ENCODE measurements around the gene TESK2. TPM values are rescaled to one million over a fixed set of nuclear protein-coding genes. Genes with fewer than 3 reads are reported as not detected.
A peak's percentile ranks its signal among the peaks of the same experiment; 100 is the strongest.

Gene TESK2
- total RNA-seq, 1 experiment from 2014 or later: 13.8 TPM

- no peaks in the 10 kb centered on the region for H3K9me2 ChIP-seq (ENCODE audit: insufficient read depth)
- H3K27ac ChIP-seq: peak overlapping the region; percentile 7; the same call in 1 of the 2 replicates
- H3K36me3 ChIP-seq (ENCODE audit: low read depth): peaks cover 25% of the 10 kb centered on the region
- no peaks in the 10 kb centered on the region for H3K9me3 ChIP-seq (ENCODE audit: insufficient read depth, low read depth)
- no peaks in the 10 kb centered on the region for H3K4me1 ChIP-seq (replicated peaks; ENCODE audit: insufficient read depth)
- POLR2A ChIA-PET (ENCODE audit: unreplicated experiment): interaction anchor here (0.6 kb wide), 2 partner anchors 385 to 1009 kb away, joined by 5 to 9 read pairs; no protein-coding TSS in a partner anchor
- H3F3A ChIP-seq (ENCODE audit: insufficient read depth, low read depth): peaks cover 80% of the 10 kb centered on the region
- peaks cover 51% of the 10 kb centered on the region for H4K20me1 ChIP-seq (ENCODE audit: insufficient read depth)
- H2AFZ ChIP-seq: no peak overlapping the region
- TSS peak; percentile 18 for BruUV-seq (replicated peaks)
- H3K27me3 ChIP-seq (ENCODE audit: insufficient read depth, low read depth): no peaks in the 10 kb centered on the region
- intact Hi-C loops (cut with micrococcal nuclease; ENCODE audit: unreplicated experiment): loop anchor here (10.0 kb wide), 1 partner anchor 296 kb away; the partner anchor contains the start of gene MAST2
- peaks cover 12% of the 10 kb centered on the region; the same call in 1 of the 2 replicates for H3K79me2 ChIP-seq (ENCODE audit: low read depth)
- no peak overlapping the region for H3K4me3 ChIP-seq
- CTCF ChIA-PET: interaction anchor here (0.6 kb wide), 1 partner anchor 18 kb away, joined by 14 read pairs; no protein-coding TSS in a partner anchor
- H3K4me2 ChIP-seq: no peak overlapping the region
- TF ChIP-seq EZH2 (IDR thresholded peaks at IDR 0.05; ENCODE audit: low read depth): no peak
- TF ChIP-seq CTCF (conservative IDR thresholded peaks at IDR 0.05): no peak
- peak in 1 of 2 experiments; percentile 31 for DNase-seq
Observed at GRCh38 chr1:45508295-45509151, 17.6 kb upstream of the TESK2 start.

GRCh38 chr1:45507893-45508292 is 16.9 kb upstream of the TESK2 start:
- BruUV-seq (replicated peaks): TSS peak; percentile 1
- no peak overlapping the region for H3K4me3 ChIP-seq
- no peak for DNase-seq
- H3K9me3 ChIP-seq (ENCODE audit: insufficient read depth, low read depth): no peaks in the 10 kb centered on the region
- TF ChIP-seq CTCF (conservative IDR thresholded peaks at IDR 0.05) (no peak), EZH2 (IDR thresholded peaks at IDR 0.05; ENCODE audit: low read depth) (no peak)
- peaks cover 20% of the 10 kb centered on the region for H3K36me3 ChIP-seq (ENCODE audit: low read depth)
- intact Hi-C loops (cut with micrococcal nuclease; ENCODE audit: unreplicated experiment): loop anchor here (10.0 kb wide), 1 partner anchor 297 kb away; the partner anchor contains the start of gene MAST2
- peaks cover 45% of the 10 kb centered on the region for H4K20me1 ChIP-seq (ENCODE audit: insufficient read depth)
- no peaks in the 10 kb centered on the region for H3K4me1 ChIP-seq (replicated peaks; ENCODE audit: insufficient read depth)
- CTCF ChIA-PET: no interaction called here
- H3K4me2 ChIP-seq: no peak overlapping the region
- H3K9me2 ChIP-seq (ENCODE audit: insufficient read depth): no peaks in the 10 kb centered on the region
- peaks cover 76% of the 10 kb centered on the region for H3F3A ChIP-seq (ENCODE audit: insufficient read depth, low read depth)
- POLR2A ChIA-PET (ENCODE audit: unreplicated experiment): interaction anchor here (0.6 kb wide), 1 partner anchor 385 kb away, joined by 5 read pairs; no protein-coding TSS in a partner anchor
- peak overlapping the region; percentile 31; the same call in 1 of the 2 replicates for H3K27ac ChIP-seq
- H3K27me3 ChIP-seq (ENCODE audit: insufficient read depth, low read depth): no peaks in the 10 kb centered on the region
- H3K79me2 ChIP-seq (ENCODE audit: low read depth): peaks cover 7% of the 10 kb centered on the region; the same call in 1 of the 2 replicates
- no peak overlapping the region for H2AFZ ChIP-seq

DNA sequence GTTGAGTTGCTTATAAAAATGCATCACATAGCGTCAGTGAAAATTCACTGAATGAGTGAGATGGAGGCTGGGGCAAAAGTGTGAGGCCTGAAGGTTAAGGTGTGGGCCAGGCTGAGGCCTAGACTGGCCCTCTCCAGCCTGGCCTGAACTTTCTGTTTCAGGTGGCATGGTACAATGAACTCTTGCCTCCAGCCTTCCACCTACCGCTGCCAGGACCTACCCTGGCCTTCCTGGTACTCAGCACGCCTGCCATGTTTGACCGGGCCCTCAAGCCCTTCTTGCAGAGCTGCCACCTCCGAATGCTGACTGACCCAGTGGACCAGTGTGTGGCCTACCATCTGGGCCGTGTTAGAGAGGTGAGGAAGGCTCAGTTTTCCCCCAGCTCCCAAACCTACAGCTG is 16.2 kb upstream of the TESK2 start:
- Histone ChIP-seq H3K27me3 (ENCODE audit: insufficient read depth, low read depth) (no peaks in the 10 kb centered on the region), H3K4me2 (no peak overlapping the region), H3K79me2 (ENCODE audit: low read depth) (peaks cover 4% of the 10 kb centered on the region; the same call in 1 of the 2 replicates), H4K20me1 (ENCODE audit: insufficient read depth) (peaks cover 38% of the 10 kb centered on the region), H3F3A (ENCODE audit: insufficient read depth, low read depth) (peaks cover 69% of the 10 kb centered on the region), H2AFZ (no peak overlapping the region), H3K4me1 (replicated peaks; ENCODE audit: insufficient read depth) (no peaks in the 10 kb centered on the region), H3K4me3 (no peak overlapping the region), H3K9me2 (ENCODE audit: insufficient read depth) (no peaks in the 10 kb centered on the region), H3K27ac (peak overlapping the region; percentile 31; the same call in 1 of the 2 replicates), H3K36me3 (ENCODE audit: low read depth) (peaks cover 20% of the 10 kb centered on the region), H3K9me3 (ENCODE audit: insufficient read depth, low read depth) (no peaks in the 10 kb centered on the region)
- no peak for TF ChIP-seq EZH2 (IDR thresholded peaks at IDR 0.05; ENCODE audit: low read depth)
- TF ChIP-seq CTCF (conservative IDR thresholded peaks at IDR 0.05): no peak
- peak in 1 of 2 experiments; percentile 31 for DNase-seq
- BruUV-seq (replicated peaks): no TSS peak
- intact Hi-C loops (cut with micrococcal nuclease; ENCODE audit: unreplicated experiment): loop anchor here (10.0 kb wide), 1 partner anchor 298 kb away; the partner anchor contains the start of gene MAST2
- ChIA-PET POLR2A (ENCODE audit: unreplicated experiment) (interaction anchor here (0.6 kb wide), 1 partner anchor 154 kb away, joined by 7 read pairs; no protein-coding TSS in a partner anchor), CTCF (no interaction called here)

Measured in PC-9 (cell line).